H1 (cell line): ENCODE measurements around the gene HAND1. TPM values are rescaled to one million over a fixed set of nuclear protein-coding genes. Genes with fewer than 3 reads are reported as not detected.

Experiments
- CTCF ChIA-PET: fragments of 300-600 bp; sonication (Branson Sonifier 250); formaldehyde crosslinking; loops from one replicate; lab custom pipeline; 2021; ENCODE audit not compliant: partially characterized antibody; lab: Charles Lee
- POLR2A ChIA-PET: fragments of 300-600 bp; sonication (Branson Sonifier 250); formaldehyde crosslinking; loops from one replicate; lab custom pipeline; 2021; ENCODE audit warnings: inconsistent platforms; ENCODE audit not compliant: partially characterized antibody; lab: Charles Lee
- DNase-seq, 2 experiments: peaks; one replicate each; pipeline versions ENCODE4 v3.0.0 to v3.0.0-alpha.2; 2010 to 2022; ENCODE audit warnings: low spot score in 2 of 2, low read depth in 1 of 2, mixed read lengths in 1 of 2
- FAIRE-seq: peaks from 2 replicates; lab custom pipeline; 2011; peaks lifted over from hg19 to GRCh38; lab: Jason Lieb, UNC
- H2AFZ ChIP-seq: 2 replicates; pipeline ENCODE4 v1.8.1; 2012; ENCODE audit warnings: low read length, inconsistent platforms
- H2AK5ac ChIP-seq: 2 replicates; pipeline ENCODE4 v1.6.1; 2013; ENCODE audit warnings: low read depth, low read length
- H2BK120ac ChIP-seq: replicated peaks from 2 replicates; pipeline ENCODE3; 2013; ENCODE audit warnings: low read depth, low read length, inconsistent platforms
- H2BK12ac ChIP-seq: 2 replicates; pipeline ENCODE4 v1.6.1; 2013; ENCODE audit warnings: low read depth, low read length
- H2BK15ac ChIP-seq: 2 replicates; pipeline ENCODE4 v1.6.1; 2013; ENCODE audit warnings: low read length
- H2BK20ac ChIP-seq: 2 replicates; pipeline ENCODE4 v1.6.1; 2013; ENCODE audit warnings: low read length
- H2BK5ac ChIP-seq: 2 replicates; pipeline ENCODE4 v1.6.1; 2013; ENCODE audit warnings: low read depth, low read length
- H3K14ac ChIP-seq: 2 replicates; pipeline ENCODE4 v1.6.1; 2013; ENCODE audit warnings: inconsistent platforms; ENCODE audit not compliant: insufficient read length
- H3K18ac ChIP-seq: 2 replicates; pipeline ENCODE4 v1.6.1; 2013; ENCODE audit warnings: low read length; ENCODE audit errors: extremely low read depth
- H3K23ac ChIP-seq: 2 replicates; pipeline ENCODE4 v1.6.1; 2013; ENCODE audit warnings: inconsistent platforms; ENCODE audit not compliant: insufficient read length
- H3K23me2 ChIP-seq: 2 replicates; pipeline ENCODE4 v1.6.1; 2013; ENCODE audit warnings: low read depth, low read length
- H3K27ac ChIP-seq: 2 replicates; pipeline ENCODE4 v1.6.1; 2011; ENCODE audit warnings: low read depth, low read length, inconsistent platforms
- H3K27me3 ChIP-seq, 4 experiments: replicated peaks in 1 of 4; 1 replicate in 1 of 4; 2 replicates in 3 of 4; pipeline versions ENCODE4 v1.6.1 to v1.8.1; 2011 to 2013; ENCODE audit warnings: low read length in 3 of 4, mild to moderate bottlenecking in 3 of 4, inconsistent platforms in 2 of 4, mixed read lengths in 2 of 4, moderate library complexity in 1 of 4; ENCODE audit not compliant: control insufficient read depth in 3 of 4, insufficient read depth in 3 of 4; ENCODE audit errors: extremely low read depth in 1 of 4
- H3K36me3 ChIP-seq, 4 experiments: 2 replicates each; pipeline versions ENCODE4 v1.6.1 to v1.8.1; 2011 to 2013; ENCODE audit warnings: mild to moderate bottlenecking in 4 of 4, low read length in 3 of 4, moderate library complexity in 2 of 4, control low read depth in 1 of 4, inconsistent platforms in 1 of 4; ENCODE audit not compliant: insufficient read depth in 4 of 4, control insufficient read depth in 2 of 4
- H3K4ac ChIP-seq: replicated peaks from 2 replicates; pipeline ENCODE3; 2013; ENCODE audit warnings: low read length, low read depth, mixed read lengths, inconsistent platforms; ENCODE audit not compliant: insufficient read length
- H3K4me1 ChIP-seq, 4 experiments: replicated peaks in 1 of 4; 1 replicate in 1 of 4; 2 replicates in 3 of 4; pipeline versions ENCODE4 v1.6.1 to v1.8.1; 2011 to 2013; ENCODE audit warnings: low read length in 3 of 4, inconsistent platforms in 2 of 4, mixed read lengths in 1 of 4; ENCODE audit not compliant: insufficient read depth in 4 of 4, control insufficient read depth in 3 of 4
- H3K4me2 ChIP-seq, 2 experiments: 2 replicates each; pipeline versions ENCODE4 v1.6.1 to v1.8.1; 2011 to 2013; ENCODE audit warnings: low read depth in 2 of 2, low read length in 2 of 2, control low read depth in 1 of 2, inconsistent platforms in 1 of 2, mild to moderate bottlenecking in 1 of 2; ENCODE audit not compliant: insufficient read depth in 1 of 2
- H3K4me3 ChIP-seq, 4 experiments: fragments of 200-600, 300-600 bp in 1 of 4; sonication (generic), shearing (Covaris generic), sonication (Bioruptor Twin) in 1 of 4; 2 replicates each; pipeline versions ENCODE4 v1.5.1 to v1.8.1; 2011 to 2016; ENCODE audit warnings: low read length in 4 of 4, low read depth in 3 of 4, control low read depth in 2 of 4, inconsistent platforms in 2 of 4, mild to moderate bottlenecking in 2 of 4, mixed read lengths in 1 of 4, moderate library complexity in 1 of 4; ENCODE audit not compliant: insufficient read depth in 2 of 4; ENCODE audit errors: extremely low read depth in 1 of 4
- H3K56ac ChIP-seq: replicated peaks from 2 replicates; pipeline ENCODE3; 2013; ENCODE audit warnings: low read depth, mild to moderate bottlenecking, mixed read lengths, low read length, inconsistent platforms; ENCODE audit not compliant: insufficient read length
- H3K79me1 ChIP-seq: 2 replicates; pipeline ENCODE4 v1.6.1; 2013; ENCODE audit warnings: low read depth, low read length, control low read depth
- H3K79me2 ChIP-seq, 2 experiments: 2 replicates each; pipeline versions ENCODE4 v1.6.1 to v1.8.1; 2012 to 2013; ENCODE audit warnings: low read length in 2 of 2, mild to moderate bottlenecking in 2 of 2, inconsistent platforms in 1 of 2; ENCODE audit not compliant: insufficient read depth in 2 of 2, control insufficient read depth in 1 of 2
- H3K9ac ChIP-seq, 4 experiments: replicated peaks in 1 of 4; 1 replicate in 1 of 4; 2 replicates in 3 of 4; pipeline versions ENCODE4 v1.6.1 to v1.8.1; 2011 to 2013; ENCODE audit warnings: low read depth in 3 of 4, low read length in 3 of 4, control low read depth in 2 of 4, mild to moderate bottlenecking in 2 of 4, moderate library complexity in 2 of 4, inconsistent platforms in 1 of 4; ENCODE audit errors: extremely low read depth in 1 of 4
- H3K9me3 ChIP-seq, 2 experiments: 2 replicates each; pipeline versions ENCODE4 v1.6.1 to v1.8.1; 2012 to 2013; ENCODE audit warnings: mild to moderate bottlenecking in 2 of 2, moderate library complexity in 2 of 2, control low read depth in 1 of 2, inconsistent platforms in 1 of 2, low read depth in 1 of 2, low read length in 1 of 2, mixed read lengths in 1 of 2; ENCODE audit not compliant: insufficient read depth in 2 of 2
- H4K20me1 ChIP-seq, 2 experiments: replicated peaks in 1 of 2; 2 replicates each; pipeline versions ENCODE3 to v1.8.1; 2011 to 2013; ENCODE audit warnings: inconsistent platforms in 2 of 2, low read length in 2 of 2, mild to moderate bottlenecking in 1 of 2; ENCODE audit not compliant: insufficient read depth in 2 of 2, control insufficient read depth in 1 of 2
- H4K5ac ChIP-seq: 2 replicates; pipeline ENCODE4 v1.6.1; 2013; ENCODE audit warnings: low read length, low read depth, mixed read lengths, inconsistent platforms; ENCODE audit not compliant: insufficient read length
- H4K8ac ChIP-seq: 2 replicates; pipeline ENCODE4 v1.8.0; 2013; ENCODE audit warnings: mild to moderate bottlenecking, moderate library complexity, low read length, inconsistent platforms; ENCODE audit not compliant: insufficient read depth; ENCODE audit errors: extremely low read depth
- H4K91ac ChIP-seq: replicated peaks from 2 replicates; pipeline ENCODE3; 2013; ENCODE audit warnings: low read length, mixed read lengths, inconsistent platforms; ENCODE audit not compliant: insufficient read length
- BACH1 ChIP-seq: IDR thresholded peaks from 2 replicates; pipeline ENCODE4 v1.6.1; 2012; ENCODE audit warnings: low read length, improper control_type of control experiment
- CBX5 ChIP-seq: fragments of 300-800, 300-1000 bp; sonication (generic); IDR thresholded peaks from 2 replicates; pipeline ENCODE4 v1.7.1; 2016; ENCODE audit warnings: antibody characterized with exemption, low read length, low read depth
- EZH2 ChIP-seq: fragments of 200-600 bp; sonication (generic); IDR thresholded peaks from 2 replicates; pipeline ENCODE4 v1.7.1; 2012; ENCODE audit warnings: low read depth, mild to moderate bottlenecking, moderate library complexity, low read length, inconsistent platforms; ENCODE audit not compliant: severe bottlenecking
- GABPA ChIP-seq: IDR thresholded peaks from 2 replicates; pipeline ENCODE4 v1.6.1; 2011; ENCODE audit warnings: mild to moderate bottlenecking, low read length, moderate library complexity, borderline replicate concordance; ENCODE audit not compliant: insufficient read depth
- HDAC2 ChIP-seq, 2 experiments: fragments of 300-600 bp in 1 of 2; sonication (generic) in 1 of 2; IDR thresholded peaks; 2 replicates each; pipeline ENCODE4 v1.6.1; 2011 to 2012; ENCODE audit warnings: low read depth in 2 of 2, low read length in 2 of 2, mild to moderate bottlenecking in 2 of 2, moderate library complexity in 2 of 2, borderline replicate concordance in 1 of 2, inconsistent platforms in 1 of 2
- NANOG ChIP-seq: IDR thresholded peaks from 2 replicates; pipeline ENCODE4 v1.6.1; 2011; ENCODE audit warnings: low read length, low read depth, mild to moderate bottlenecking, inconsistent platforms; ENCODE audit not compliant: insufficient read depth, poor library complexity, severe bottlenecking
- RAD21 ChIP-seq, 2 experiments: IDR thresholded peaks in 1 of 2; conservative IDR thresholded peaks in 1 of 2; 2 replicates each; pipeline ENCODE4 v1.6.1; 2011; ENCODE audit warnings: low read depth in 2 of 2, low read length in 2 of 2, improper control_type of control experiment in 1 of 2, inconsistent platforms in 1 of 2, mild to moderate bottlenecking in 1 of 2, moderate library complexity in 1 of 2
- RBBP5 ChIP-seq: IDR thresholded peaks from 2 replicates; pipeline ENCODE4 v1.7.1; 2012; ENCODE audit warnings: low read depth, mild to moderate bottlenecking, inconsistent platforms, low read length, moderate library complexity, borderline replicate concordance
- SUZ12 ChIP-seq: fragments of 200-600 bp; sonication (generic); IDR thresholded peaks from 2 replicates; pipeline ENCODE4 v1.6.1; 2012; ENCODE audit warnings: mild to moderate bottlenecking, inconsistent platforms, low read length, moderate library complexity, mixed read lengths
- YY1 ChIP-seq: IDR thresholded peaks from 2 replicates; pipeline ENCODE4 v1.6.1; 2011; ENCODE audit warnings: low read depth, mild to moderate bottlenecking, low read length
- WGBS, 2 experiments: shearing (Covaris generic) in 1 of 2; methylation state at CpG; one replicate each; pipeline versions ENCODE4 v1.1.6 to v1.1.7; 2013 to 2015; ENCODE audit warnings: low lambda C conversion rate in 2 of 2, mixed read lengths in 2 of 2, inconsistent platforms in 1 of 2, low coverage in 1 of 2, missing lambda C conversion rate in 1 of 2; ENCODE audit not compliant: insufficient replicate concordance in 2 of 2, insufficient coverage in 1 of 2, insufficient read length in 1 of 2; ENCODE audit errors: extremely low coverage in 1 of 2, missing lambda C conversion rate in 1 of 2; 5-methylcytosine and 5-hydroxymethylcytosine counted together
- polyA plus RNA-seq, 7 experiments: library from polyadenylated mRNA; depleted of rRNA in 3 of 7; stranded (reverse) in 5 of 7; unstranded in 2 of 7; fragments of >200 nt in 5 of 7; fragments of 200-250 nt in 2 of 7; gene quantifications; 1 replicate in 5 of 7; 2 replicates in 1 of 7; 4 replicates in 1 of 7; pipeline versions ENCODE4 v1.2.1 to v1.2.3, GENCODE V29; 2011 to 2013; ENCODE audit warnings: missing spikeins in 2 of 7, mixed read lengths in 2 of 7
- total RNA-seq: library from RNA; stranded (reverse); fragmentation: NEBNext Ultra II Directional; extraction: Animal tissue kit (Norgen Biotek cat#: 25700); gene quantifications from 2 replicates; pipeline ENCODE4 v1.2.1, GENCODE V29; 2021
- TF ChIP-seq, protein P1 (sequence below): IDR thresholded peaks from 2 replicates; pipeline ENCODE4 v1.6.1; 2011; ENCODE audit warnings: low read depth, mild to moderate bottlenecking, low read length; ENCODE audit not compliant: insufficient read depth

The HAND1 gene
- total and polyA plus RNA-seq, 2 of the 8 experiments (the other 6 are each of a cell fraction or from before 2014, with no cell fraction given): 0.06 TPM; not detected in 1

DNA sequence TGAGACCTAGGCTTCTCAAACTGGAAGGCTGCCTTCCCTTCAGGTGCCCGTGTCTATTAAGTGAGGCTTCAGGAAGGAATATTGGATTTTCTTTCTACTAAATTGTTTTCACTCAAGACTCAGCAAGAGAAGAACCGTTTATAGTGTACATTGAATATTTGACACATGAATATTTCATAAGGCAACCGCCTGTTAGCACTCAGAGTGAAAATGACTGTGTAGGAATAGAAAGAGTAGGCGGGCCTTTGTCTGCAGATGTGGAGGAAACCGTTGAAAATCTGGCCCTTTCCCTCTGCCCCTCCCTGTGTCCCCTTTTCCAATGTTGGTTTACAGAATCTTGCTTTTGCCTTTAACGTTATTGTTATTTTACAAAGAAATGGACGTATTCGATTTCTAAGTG lies 26.1 kb downstream of the HAND1 start:
- H4K8ac ChIP-seq: no peak overlapping the region
- no peak overlapping the region for H3K56ac ChIP-seq
- H3K27ac ChIP-seq: no peak overlapping the region
- peaks cover 4 to 13% of the 10 kb centered on the region in 2 experiments for H4K20me1 ChIP-seq
- H3K18ac ChIP-seq: no peak overlapping the region
- no peak overlapping the region for H3K14ac ChIP-seq
- no peak overlapping the region for H2AK5ac ChIP-seq
- no peak overlapping the region for H2BK20ac ChIP-seq
- no peak overlapping the region for H2AFZ ChIP-seq
- H4K5ac ChIP-seq: no peak overlapping the region
- no peak overlapping the region for H2BK12ac ChIP-seq
- 86% methylated on average over 8 of the region's 8 CpGs; no CpG with 5 or more reads in 1 of the 2 experiments for WGBS, 2 experiments
- no peaks in the 10 kb centered on the region for H3K9me3 ChIP-seq
- H2BK120ac ChIP-seq: no peak overlapping the region
- no peak for DNase-seq
- H3K4me1 ChIP-seq: peaks cover 0 to 3% (median 0%) of the 10 kb centered on the region in 4 experiments; a peak in 2 of 7 replicates
- no peak overlapping the region for H2BK5ac ChIP-seq
- H3K9ac ChIP-seq: no peak overlapping the region
- FAIRE-seq: no peak
- H3K36me3 ChIP-seq: peaks cover 6 to 34% (median 16%) of the 10 kb centered on the region in 4 experiments; a peak in 7 of 8 replicates
- peaks cover 2% of the 10 kb centered on the region; the same call in 1 of the 2 replicates for H3K79me1 ChIP-seq
- POLR2A ChIA-PET: interaction anchor here (0.9 kb wide), 1 partner anchor 407 kb away, joined by 3 read pairs; the partner anchor contains the start of gene CNOT8
- no peak overlapping the region for H3K4ac ChIP-seq
- peaks cover 2% of the 10 kb centered on the region; the same call in 1 of the 2 replicates for H3K23me2 ChIP-seq
- no peak overlapping the region for H3K23ac ChIP-seq
- no peak overlapping the region for H3K4me3 ChIP-seq
- CTCF ChIA-PET: interaction anchor here (3.0 to 8.7 kb wide), 3 partner anchors 10 to 159 kb away, joined by 10 to 67 read pairs (median 17); no protein-coding TSS in a partner anchor
- no peak overlapping the region for H2BK15ac ChIP-seq
- no peak overlapping the region for H3K4me2 ChIP-seq
- no peak overlapping the region for H4K91ac ChIP-seq
- H3K27me3 ChIP-seq: peaks cover 0 to under 1% (median 0%) of the 10 kb centered on the region in 4 experiments; a peak in 1 of 7 replicates
- H3K79me2 ChIP-seq: peaks cover 0 to 16% of the 10 kb centered on the region in 2 experiments; a peak in 2 of 4 replicates
- TF ChIP-seq RAD21 (IDR thresholded peaks at IDR 0.05 in 1 of 2, conservative IDR thresholded peaks at IDR 0.05 in 1 of 2; ENCODE audit: low read depth in 2 of 2, low read length in 2 of 2): no peak
- no peak for TF ChIP-seq RBBP5
- no peak for TF ChIP-seq HDAC2 (IDR thresholded peaks at IDR 0.05; ENCODE audit: borderline replicate concordance in 1 of 2, low read depth in 2 of 2, low read length in 2 of 2)
- TF ChIP-seq GABPA: no peak
- TF ChIP-seq EZH2: no peak
- TF ChIP-seq, protein P1, sequence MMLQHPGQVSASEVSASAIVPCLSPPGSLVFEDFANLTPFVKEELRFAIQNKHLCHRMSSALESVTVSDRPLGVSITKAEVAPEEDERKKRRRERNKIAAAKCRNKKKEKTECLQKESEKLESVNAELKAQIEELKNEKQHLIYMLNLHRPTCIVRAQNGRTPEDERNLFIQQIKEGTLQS: no peak
- TF ChIP-seq YY1: no peak
- no peak for TF ChIP-seq SUZ12
- no peak for TF ChIP-seq NANOG
- TF ChIP-seq BACH1: no peak
- TF ChIP-seq CBX5: no peak
